Measurements from ENCODE around the gene SLC35B1.

DNA sequence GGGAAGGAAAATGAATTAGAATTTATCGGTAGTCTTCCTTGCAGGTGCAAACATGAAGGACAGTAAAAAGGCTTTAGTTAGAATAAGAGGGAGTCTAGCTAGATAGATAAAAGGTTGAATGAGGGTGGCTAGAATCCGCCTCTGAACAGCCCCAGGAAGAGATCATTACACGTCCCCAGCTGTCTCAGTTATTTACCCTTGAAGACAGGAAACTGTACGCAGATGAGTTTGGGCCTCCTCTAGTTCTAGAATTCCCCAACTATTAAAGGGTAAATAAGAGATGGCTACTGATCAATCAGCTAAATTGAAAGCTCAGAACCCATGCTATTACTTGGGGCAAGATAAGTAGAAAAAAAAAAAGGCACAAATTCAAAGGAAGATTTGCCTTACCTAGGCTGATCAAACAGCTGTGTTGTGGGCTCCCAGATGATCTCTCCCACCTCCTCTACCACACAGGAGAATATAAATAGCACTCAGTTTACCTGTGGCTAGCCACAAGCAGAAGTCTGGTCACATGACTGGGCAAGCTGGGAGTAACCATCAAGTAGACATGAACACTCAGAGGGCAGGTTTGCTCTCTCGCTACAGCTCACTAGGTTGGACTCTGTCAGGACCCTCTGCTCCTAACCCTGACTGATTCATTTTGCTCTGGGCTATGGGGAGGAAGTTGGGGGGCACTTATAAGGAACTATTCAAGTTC lies 39.2 kb upstream of the SLC35B1 start:
- TF ChIP-seq, protein P1, sequence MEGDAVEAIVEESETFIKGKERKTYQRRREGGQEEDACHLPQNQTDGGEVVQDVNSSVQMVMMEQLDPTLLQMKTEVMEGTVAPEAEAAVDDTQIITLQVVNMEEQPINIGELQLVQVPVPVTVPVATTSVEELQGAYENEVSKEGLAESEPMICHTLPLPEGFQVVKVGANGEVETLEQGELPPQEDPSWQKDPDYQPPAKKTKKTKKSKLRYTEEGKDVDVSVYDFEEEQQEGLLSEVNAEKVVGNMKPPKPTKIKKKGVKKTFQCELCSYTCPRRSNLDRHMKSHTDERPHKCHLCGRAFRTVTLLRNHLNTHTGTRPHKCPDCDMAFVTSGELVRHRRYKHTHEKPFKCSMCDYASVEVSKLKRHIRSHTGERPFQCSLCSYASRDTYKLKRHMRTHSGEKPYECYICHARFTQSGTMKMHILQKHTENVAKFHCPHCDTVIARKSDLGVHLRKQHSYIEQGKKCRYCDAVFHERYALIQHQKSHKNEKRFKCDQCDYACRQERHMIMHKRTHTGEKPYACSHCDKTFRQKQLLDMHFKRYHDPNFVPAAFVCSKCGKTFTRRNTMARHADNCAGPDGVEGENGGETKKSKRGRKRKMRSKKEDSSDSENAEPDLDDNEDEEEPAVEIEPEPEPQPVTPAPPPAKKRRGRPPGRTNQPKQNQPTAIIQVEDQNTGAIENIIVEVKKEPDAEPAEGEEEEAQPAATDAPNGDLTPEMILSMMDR (IDR thresholded peaks at IDR 0.05; ENCODE audit: low read depth, low read length, poor library complexity, severe bottlenecking) = no peak
- TF ChIP-seq EZH2phosphoT487 (IDR thresholded peaks at IDR 0.05; ENCODE audit: borderline replicate concordance, low read length) = no peak
